K562 (cell line): ENCODE measurements around the gene IFI6. TPM values are rescaled to one million over a fixed set of nuclear protein-coding genes. Genes with fewer than 3 reads are reported as not detected.

Experiments
- ATAC-seq: fragments of 200-7000 bp; cut with Tn5 transposase; 3 replicates; pipeline ENCODE4 v1.9.1; 2020; ENCODE audit warnings: moderate library complexity
- BruUV-seq: library from RNA; stranded (reverse); fragments of 400-500 nt; replicated peaks from 2 replicates; lab custom pipeline; 2021; lab: Mats Ljungman, UMichigan
- CTCF ChIA-PET: fragments of 300-600 bp; formaldehyde crosslinking; extraction: SDS; loops from one replicate; lab custom pipeline; 2021; ENCODE audit warnings: low intra/inter-chr PET ratio; lab: Yijun Ruan, JAX
- POLR2A ChIA-PET: fragments of 300-600, 350-650 bp; sonication (Branson Sonifier 250); formaldehyde crosslinking; extraction: SDS; loops from one replicate; lab custom pipeline; 2021; ENCODE audit warnings: antibody characterized with exemption, inconsistent platforms; lab: Yijun Ruan, JAX
- DNase-seq, 4 experiments: peaks; one replicate each; pipeline versions ENCODE4 v3.0.0 to v3.0.0-alpha.2; 2011 to 2018; ENCODE audit warnings: low spot score in 3 of 4, mixed read lengths in 3 of 4; ENCODE audit errors: extremely low read depth in 1 of 4
- FAIRE-seq: peaks from 2 replicates; lab custom pipeline; 2011; peaks lifted over from hg19 to GRCh38; lab: Jason Lieb, UNC
- H2AFZ ChIP-seq: 2 replicates; pipeline ENCODE4 v1.6.0; 2011; ENCODE audit warnings: low read depth, low read length, control low read depth, inconsistent platforms
- H3K27ac ChIP-seq: fragments of 200-600 bp; 3 replicates; pipeline ENCODE4 v1.8.0; 2011; ENCODE audit warnings: low read depth, mild to moderate bottlenecking, control low read depth, inconsistent platforms, low read length, moderate library complexity, mixed read lengths; ENCODE audit errors: extremely low read depth
- H3K27me3 ChIP-seq, 2 experiments: fragments of 300-600 bp in 1 of 2; 2 replicates in 1 of 2; 3 replicates in 1 of 2; pipeline versions ENCODE4 v1.6.0 to v1.8.0; 2011; ENCODE audit warnings: inconsistent platforms in 2 of 2, low read length in 2 of 2, mild to moderate bottlenecking in 1 of 2, mixed read lengths in 1 of 2, moderate library complexity in 1 of 2; ENCODE audit not compliant: control insufficient read depth in 2 of 2, insufficient read depth in 2 of 2
- H3K36me3 ChIP-seq: fragments of 300-600 bp; 3 replicates; pipeline ENCODE4 v1.8.0; 2011; ENCODE audit warnings: mild to moderate bottlenecking, low read length, inconsistent platforms; ENCODE audit not compliant: control insufficient read depth, insufficient read depth
- H3K4me1 ChIP-seq, 2 experiments: fragments of 200-600 bp in 1 of 2; replicated peaks in 1 of 2; 2 replicates in 1 of 2; 3 replicates in 1 of 2; pipeline versions ENCODE4 v1.5.1 to v1.8.0; 2011; ENCODE audit warnings: inconsistent platforms in 2 of 2, low read length in 2 of 2, mild to moderate bottlenecking in 1 of 2, mixed read lengths in 1 of 2, moderate library complexity in 1 of 2; ENCODE audit not compliant: control insufficient read depth in 2 of 2, insufficient read depth in 2 of 2
- H3K4me2 ChIP-seq: 2 replicates; pipeline ENCODE4 v1.6.1; 2011; ENCODE audit warnings: low read length, control low read depth, inconsistent platforms, mixed read lengths; ENCODE audit not compliant: insufficient read depth
- H3K4me3 ChIP-seq: fragments of 200-600 bp; sonication (generic), shearing (Covaris generic); 2 replicates; pipeline ENCODE4 v1.5.1; 2016; ENCODE audit warnings: control low read depth, inconsistent platforms
- H3K79me2 ChIP-seq: fragments of 200-600 bp; 3 replicates; pipeline ENCODE4 v1.8.0; 2011; ENCODE audit warnings: low read length, inconsistent platforms; ENCODE audit not compliant: control insufficient read depth, insufficient read depth
- H3K9ac ChIP-seq, 2 experiments: 2 replicates each; pipeline versions ENCODE4 v1.6.0 to v1.6.1; 2011; ENCODE audit warnings: low read depth in 2 of 2, low read length in 2 of 2, control low read depth in 1 of 2, inconsistent platforms in 1 of 2, mild to moderate bottlenecking in 1 of 2, mixed read lengths in 1 of 2; ENCODE audit not compliant: insufficient read depth in 1 of 2
- H3K9me1 ChIP-seq: one replicate; pipeline ENCODE4 v1.6.0; 2011; ENCODE audit warnings: inconsistent platforms, mild to moderate bottlenecking, low read length, moderate library complexity; ENCODE audit not compliant: control insufficient read depth, insufficient read depth
- H3K9me3 ChIP-seq: replicated peaks from 2 replicates; pipeline ENCODE4 v1.5.1; 2011; ENCODE audit warnings: low read depth, low read length, inconsistent platforms; ENCODE audit not compliant: control insufficient read depth, insufficient read depth
- H4K20me1 ChIP-seq: replicated peaks from 2 replicates; pipeline ENCODE4 v1.6.1; 2011; ENCODE audit warnings: low read length, inconsistent platforms, mixed read lengths; ENCODE audit not compliant: control insufficient read depth, insufficient read depth
- VEZF1 ChIP-seq: fragments of 200-800 bp; sonication (Bioruptor generic); IDR thresholded peaks from 2 replicates; pipeline ENCODE4 v1.6.1; 2017; ENCODE audit warnings: missing genetic modification characterization, missing compliant biosample characterization
- YY1 ChIP-seq, 3 experiments: IDR thresholded peaks; 2 replicates each; pipeline ENCODE4 v1.6.1; 2011; ENCODE audit warnings: low read length in 2 of 3, mild to moderate bottlenecking in 2 of 3, moderate library complexity in 2 of 3, borderline replicate concordance in 1 of 3, control low read depth in 1 of 3, low read depth in 1 of 3; ENCODE audit not compliant: insufficient read depth in 3 of 3, insufficient replicate concordance in 2 of 3, control insufficient read depth in 1 of 3, insufficient read length in 1 of 3; ENCODE audit errors: extremely low read depth in 1 of 3
- ZNF561 ChIP-seq: fragments of 450-650 bp; formaldehyde crosslinking; conservative IDR thresholded peaks from 2 replicates; pipeline ENCODE4 v1.4.0; 2020; ENCODE audit warnings: mild to moderate bottlenecking, moderate library complexity
- WGBS: fragments of 100-300 bp; shearing (Covaris generic); methylation state at CpG from one replicate; pipeline ENCODE4 v1.1.6; 2016; ENCODE audit warnings: low coverage, mixed read lengths; ENCODE audit not compliant: insufficient coverage; ENCODE audit errors: missing lambda C conversion rate; 5-methylcytosine and 5-hydroxymethylcytosine counted together
- in situ Hi-C: fragments of 300-500 bp; cut with MboI; formaldehyde crosslinking; loops from 4 replicates; pipeline ENCODE4 v1.15.0; 2018; ENCODE audit warnings: inconsistent platforms, mixed read lengths
- intact Hi-C: fragments of 100-400 bp; cut with micrococcal nuclease; formaldehyde crosslinking; loops from 2 replicates; pipeline ENCODE4 v1.14.2; 2022
- polyA plus RNA-seq, 8 experiments: library from polyadenylated mRNA; depleted of rRNA in 4 of 8; stranded (reverse) in 5 of 8; unstranded in 3 of 8; fragments of >200 nt; fragmentation: Nextera tagmentation in 2 of 8; fragmentation: Illumina TruSeq in 1 of 8; extraction: Ambion mirVana in 2 of 8; extraction: Trizol in 1 of 8; gene quantifications; 2 replicates each; pipeline versions ENCODE4 v1.2.1 to v1.2.3, GENCODE V29; 2011 to 2014; ENCODE audit warnings: inconsistent platforms in 1 of 8, missing spikeins in 1 of 8
- total RNA-seq, 7 experiments: library from RNA; depleted of rRNA in 6 of 7; stranded (reverse); fragments of >200 nt in 6 of 7; fragmentation: Illumina TruSeq in 2 of 7; extraction: Trizol in 2 of 7; gene quantifications; 2 replicates each; pipeline versions ENCODE4 v1.2.1 to v1.2.3, GENCODE V29; 2011 to 2021; ENCODE audit warnings: low replicate concordance in 1 of 7

Gene IFI6
- total and polyA plus RNA-seq, 9 of the 15 experiments (the other 6 are each of a cell fraction or from before 2014, with no cell fraction given), result 0.17 to 4.5 (median 2.2) TPM

DNA sequence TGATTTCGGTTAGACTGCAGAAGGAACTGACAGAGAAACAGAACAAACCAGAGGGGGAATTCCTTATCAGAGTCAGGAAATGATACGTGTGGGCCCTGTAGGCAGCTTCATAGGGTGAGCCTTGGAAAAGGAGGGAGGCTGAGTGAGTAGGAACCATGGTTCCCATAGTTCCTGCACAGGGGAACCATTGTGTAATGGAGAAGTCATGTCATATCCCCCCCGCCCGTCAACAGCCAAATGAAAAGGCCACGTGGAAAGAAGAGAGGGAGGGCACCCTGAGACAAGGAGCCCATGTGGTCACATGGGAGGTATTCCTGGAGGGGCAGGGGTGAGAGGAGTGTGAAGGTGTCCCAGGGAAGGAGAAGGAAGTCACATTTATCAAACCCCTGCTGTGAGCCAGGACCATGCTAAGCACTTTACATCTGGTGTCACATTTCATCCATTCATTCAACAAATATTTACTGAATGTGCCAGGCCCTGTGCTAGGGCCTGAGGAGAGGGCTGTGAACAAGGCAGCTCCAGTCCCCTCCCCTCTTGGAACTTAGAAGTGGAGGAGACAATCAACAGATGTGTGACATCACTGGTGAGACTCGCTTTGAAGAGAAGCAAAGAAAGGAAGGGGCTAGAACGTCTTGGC is 21.3 kb downstream of the IFI6 start (continued):
- peak; percentile 67; the same call in 1 of the 2 replicates for TF ChIP-seq VEZF1 (CRISPR knock-in tag)

- H3K27ac ChIP-seq, result peak overlapping the region; percentile 54; the same call in 2 of the 3 replicates
- CTCF ChIA-PET, result no interaction called here
Measured at GRCh38 chr1:27650171-27650538, 21.8 kb downstream of the IFI6 start.

More at GRCh38 chr1:27650171-27650538, 21.8 kb downstream of the IFI6 start:
- Histone ChIP-seq H3K4me2 (no peak overlapping the region), H3K9ac (peak overlapping the region; percentile 36 to 38; a peak in 3 of 4 replicates), H4K20me1 (no peaks in the 10 kb centered on the region), H3K4me3 (no peak overlapping the region), H3K79me2 (no peaks in the 10 kb centered on the region), H3K36me3 (no peaks in the 10 kb centered on the region), H3K9me1 (no peaks in the 10 kb centered on the region), H3K4me1 (peaks cover 18 to 19% of the 10 kb centered on the region in 2 experiments; a peak in 4 of 5 replicates), H3K9me3 (no peaks in the 10 kb centered on the region), H2AFZ (peak overlapping the region; percentile 97), H3K27me3 (no peaks in the 10 kb centered on the region)
- in situ Hi-C loops (no loop called here), intact Hi-C loops (no loop called here)
- 20% methylated on average over 1 of the region's 1 CpG for WGBS
- BruUV-seq, result no TSS peak
- POLR2A ChIA-PET, result interaction anchor here (0.6 to 1.8 kb wide), 7 partner anchors 8 to 1562 kb away, joined by 3 to 4 read pairs (median 3); partner anchors contain the start of genes AHDC1, FGR and IFI6
- FAIRE-seq (no peak), ATAC-seq (no peak), DNase-seq (no peak)
- peak in 1 of 3 experiments; percentile 28 for TF ChIP-seq YY1 (IDR thresholded peaks at IDR 0.05; ENCODE audit: borderline replicate concordance in 1 of 3, control insufficient read depth in 1 of 3, extremely low read depth in 1 of 3, insufficient read depth in 3 of 3, insufficient read length in 1 of 3, insufficient replicate concordance in 2 of 3, low read depth in 1 of 3, low read length in 2 of 3)
- no peak for TF ChIP-seq ZNF561 (CRISPR knock-in tag)
